GM08714 (cell line): ENCODE data around the gene TMEM151A.
A peak's percentile ranks its signal among the peaks of the same experiment; 100 is the strongest.

Experiments used
- H3K4me3 ChIP-seq: fragments of 200-500 bp; sonication (Bioruptor generic); 2 replicates; pipeline ENCODE4 v1.5.1; 2014; ENCODE audit warnings: mild to moderate bottlenecking, low read length, inconsistent platforms
- ZNF274 ChIP-seq: IDR thresholded peaks from 2 replicates; pipeline ENCODE4 v1.6.1; 2012; ENCODE audit warnings: mild to moderate bottlenecking, low read depth, low read length

The TMEM151A gene

DNA sequence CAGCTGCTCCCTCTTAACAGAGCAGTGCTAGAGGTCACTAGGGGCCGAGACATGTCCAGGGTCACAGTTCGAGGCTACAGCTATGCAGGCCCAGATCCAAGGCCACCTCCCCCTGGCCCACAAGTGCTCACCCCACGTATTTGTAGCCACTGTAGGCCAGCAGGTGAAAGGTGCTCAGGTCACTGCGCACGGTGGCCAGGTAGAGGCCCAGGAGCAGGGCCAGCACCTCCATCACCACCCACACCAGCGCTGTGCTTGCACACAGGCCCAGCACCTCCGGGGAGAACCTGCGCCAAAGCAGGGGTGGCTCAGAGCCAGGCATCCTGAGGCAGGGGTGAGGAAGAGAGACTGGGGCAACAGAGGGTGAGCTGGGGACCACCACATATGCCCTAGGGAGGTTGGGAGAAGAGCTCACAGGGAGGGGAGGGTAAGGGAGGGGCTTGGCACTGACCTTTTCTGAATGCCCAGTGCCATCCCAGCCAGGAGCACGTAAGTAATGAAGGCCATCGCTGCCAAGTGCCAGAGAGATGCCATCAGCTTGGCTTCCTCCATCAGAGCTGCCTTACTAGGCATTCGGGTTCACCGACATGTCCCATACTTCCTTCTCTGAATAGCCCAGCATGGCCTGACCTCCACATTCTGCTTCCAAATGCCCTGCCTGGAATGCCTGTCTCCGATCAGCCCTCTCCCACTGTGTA, 6.3 kb upstream of the TMEM151A start:
- no peak for TF ChIP-seq ZNF274

DNA sequence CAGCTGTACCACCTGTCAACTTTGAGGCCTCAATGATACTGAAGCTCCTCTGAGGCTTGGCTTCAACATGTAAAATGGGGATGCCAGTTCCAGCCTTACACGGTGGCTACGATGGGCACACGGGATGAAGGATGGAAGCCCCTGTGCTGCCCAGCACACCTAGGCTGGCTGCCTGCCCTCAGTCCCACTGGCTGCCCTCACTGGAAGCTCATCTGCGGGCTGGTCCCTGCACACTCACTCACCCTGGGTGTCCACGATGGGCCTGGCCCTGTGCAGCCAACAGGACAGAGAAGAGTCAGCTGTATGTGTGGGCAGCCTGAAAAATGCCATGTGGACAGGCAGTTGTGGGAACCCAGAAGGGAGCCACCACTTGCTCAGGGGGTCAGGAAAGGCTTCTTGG, 5.0 kb upstream of the TMEM151A start:
- TF ChIP-seq ZNF274 = no peak
- H3K4me3 ChIP-seq = no peak overlapping the region

More for the DNA sequence above, 6.3 kb upstream of the TMEM151A start:
- no peak overlapping the region for H3K4me3 ChIP-seq

DNA sequence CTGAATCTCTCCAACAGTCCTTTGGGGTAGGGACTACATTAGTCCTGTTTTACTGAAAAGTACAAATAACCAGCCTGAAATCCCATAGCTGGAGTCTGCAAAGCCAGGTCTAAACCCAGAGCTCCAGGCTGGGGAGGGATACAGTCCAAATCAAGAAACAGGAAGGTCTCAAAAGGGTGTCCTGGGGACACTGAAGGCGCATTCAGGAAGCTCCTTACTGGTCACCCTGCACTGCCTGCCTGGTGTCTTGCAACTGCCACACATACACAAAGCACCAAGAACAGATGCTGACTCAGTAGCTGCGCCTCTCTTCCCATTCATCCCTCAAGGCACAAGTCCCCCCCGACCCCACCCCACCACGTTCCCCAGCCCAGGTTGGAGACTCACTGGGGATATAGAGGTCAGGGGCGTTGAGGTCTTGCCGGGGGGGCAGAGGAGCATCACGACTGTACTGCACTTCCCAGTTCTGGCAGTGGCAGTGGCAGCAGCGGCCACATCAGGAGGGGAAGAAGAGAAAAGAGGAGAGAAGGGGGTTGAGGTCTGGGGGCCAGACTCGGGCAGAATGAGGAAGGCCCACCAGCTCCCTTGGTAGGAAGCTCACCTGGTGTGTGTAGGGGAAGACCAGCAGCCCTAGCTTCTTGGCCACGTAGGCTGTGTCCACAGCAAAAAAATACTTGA, 4.3 kb upstream of the TMEM151A start:
- H3K4me3 ChIP-seq = no peak overlapping the region
- TF ChIP-seq ZNF274 = no peak

DNA sequence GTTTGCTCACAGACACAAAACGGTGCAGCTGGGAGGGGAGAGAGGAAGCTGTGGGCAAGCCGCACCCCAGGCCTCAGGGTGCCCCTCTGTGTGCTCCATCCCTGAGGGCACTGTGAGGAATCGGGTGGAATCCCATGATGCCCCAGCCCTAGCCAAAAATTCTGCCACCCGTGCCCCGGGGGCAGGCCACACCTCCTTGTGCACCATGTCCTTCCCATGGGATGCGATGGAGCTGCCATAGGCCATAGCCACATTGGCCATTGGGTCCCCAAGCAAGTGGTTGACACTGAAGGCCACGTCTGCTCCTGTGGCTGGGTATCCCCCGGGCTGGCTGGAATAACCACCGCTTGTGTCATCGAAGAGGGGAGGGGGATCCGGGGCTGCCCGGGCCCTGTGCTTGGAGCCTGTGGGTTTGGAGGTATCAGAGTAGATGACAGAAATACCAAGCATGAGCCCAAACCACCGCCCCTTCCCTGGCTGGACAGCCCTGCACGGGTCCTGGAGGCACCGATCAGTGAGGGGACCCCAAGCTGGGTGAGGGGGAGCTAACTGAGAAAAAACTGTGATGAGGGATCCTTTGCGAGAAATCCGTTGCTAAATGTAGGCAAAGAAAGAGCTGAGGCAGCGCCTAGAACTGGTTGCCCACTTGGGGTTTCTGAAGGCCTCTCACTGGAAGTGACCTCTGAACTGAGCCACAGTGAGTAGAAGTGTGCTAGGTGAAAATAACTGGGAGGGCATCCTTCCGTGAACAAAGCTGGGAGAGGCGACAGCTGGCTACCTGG, 3.6 kb upstream of the TMEM151A start:
- H3K4me3 ChIP-seq = peak overlapping the region; percentile 81
- TF ChIP-seq ZNF274 = no peak

DNA sequence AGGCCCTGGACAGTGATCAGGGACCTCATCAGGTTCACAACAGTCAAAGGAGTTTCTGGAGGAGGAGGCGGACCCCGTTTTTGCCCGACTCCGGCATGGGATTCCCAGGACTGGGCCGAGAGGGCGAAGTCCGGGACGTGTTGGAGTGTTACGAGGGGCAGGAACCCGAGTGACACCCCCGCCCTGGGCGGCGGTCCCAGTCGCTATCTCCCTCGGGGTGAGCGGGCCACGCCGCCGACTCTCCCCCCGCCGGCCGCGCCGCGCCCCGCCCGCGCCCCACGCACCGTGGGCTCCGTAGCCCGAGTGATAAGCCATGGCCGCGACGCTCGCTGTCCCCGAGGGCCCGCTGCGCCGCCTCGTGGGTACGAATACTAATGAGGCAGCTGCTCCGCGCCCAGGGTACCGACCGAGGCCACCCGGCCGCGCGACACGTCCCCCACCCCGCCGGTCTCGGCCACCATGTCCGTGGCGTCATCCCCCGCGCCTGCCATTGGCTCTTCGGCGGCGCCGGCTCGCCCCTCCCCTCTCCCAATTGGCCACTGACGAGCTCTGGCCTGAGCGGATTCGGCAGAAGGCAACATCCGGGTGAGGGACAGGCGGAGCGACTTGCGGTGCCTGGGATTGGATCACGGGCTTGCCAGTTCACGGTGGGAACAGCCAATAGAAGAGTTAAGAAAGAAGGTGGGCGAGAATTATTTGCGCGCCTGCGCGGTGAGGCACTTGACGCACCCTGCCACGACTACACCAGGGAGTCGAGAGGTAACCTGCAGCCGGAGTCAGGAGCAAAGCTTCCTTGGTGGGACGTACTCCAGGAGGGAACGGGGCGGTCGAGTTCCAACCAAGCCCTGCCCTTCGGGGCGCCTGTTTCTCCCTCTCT, 2.8 kb upstream of the TMEM151A start, which contains the start of gene YIF1A:
Gene YIF1A, minus strand, starts transcription at position 473 of the 877 bp plus-strand sequence. Its CDS starts 158 bp downstream, at position 315.
- no peak for TF ChIP-seq ZNF274

DNA sequence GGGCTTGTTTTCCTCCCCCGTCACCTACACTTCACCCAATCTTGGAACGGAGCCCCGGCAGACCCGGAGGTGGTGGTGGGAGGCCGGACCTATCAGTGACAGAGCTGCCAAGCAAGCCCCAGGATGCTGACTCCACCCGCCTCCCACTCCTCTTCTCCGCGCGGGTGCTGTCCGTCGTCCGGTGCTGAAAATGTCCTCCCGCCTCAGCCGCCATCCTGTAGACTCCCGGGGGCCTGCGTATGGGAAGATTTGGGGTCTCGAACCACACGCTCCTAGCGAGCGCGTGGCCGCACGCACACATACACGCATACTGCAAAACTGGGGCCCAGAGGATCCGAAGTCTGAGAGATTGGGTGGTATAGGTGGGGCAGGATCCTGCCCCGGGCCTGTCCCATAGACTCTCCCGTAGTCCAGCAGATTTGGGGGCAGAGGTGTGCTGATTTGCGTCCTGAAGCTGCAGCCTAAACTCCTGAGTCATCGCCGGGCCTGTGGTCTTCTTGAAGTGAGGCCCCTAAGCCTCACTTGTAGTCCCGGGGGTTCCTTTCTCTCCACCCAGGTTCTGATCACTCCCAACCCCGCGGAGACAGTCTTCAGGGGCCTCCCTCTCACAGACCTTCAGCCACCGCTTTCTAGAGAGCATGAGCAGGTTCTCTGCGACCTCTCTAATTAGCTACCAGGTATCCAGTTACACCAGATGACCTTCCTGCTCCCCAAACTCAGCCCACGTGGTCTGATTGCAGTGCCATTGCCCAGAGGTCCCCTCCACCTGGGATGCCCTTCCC, 2.0 kb upstream of the TMEM151A start:
- no peak for TF ChIP-seq ZNF274
- H3K4me3 ChIP-seq = peak overlapping the region; percentile 68; the same call in 1 of the 2 replicates

More for the DNA sequence above, 2.8 kb upstream of the TMEM151A start, which contains the start of gene YIF1A:
- peak within 1 kb of the TSS; percentile 81 for H3K4me3 ChIP-seq

DNA sequence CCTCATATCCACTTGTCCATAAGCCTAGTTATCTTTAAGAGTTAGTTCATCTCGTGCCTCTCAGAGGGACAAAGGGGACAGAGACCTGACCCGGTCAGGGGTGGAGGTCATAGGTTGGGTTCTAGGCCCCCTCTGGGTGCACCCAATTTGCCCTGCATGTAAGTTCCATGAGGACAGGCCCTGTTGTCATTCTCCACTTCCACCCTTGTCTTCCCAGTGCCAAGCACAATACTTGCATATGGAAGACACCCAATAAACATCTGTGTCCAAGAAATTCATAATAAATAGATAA, 1.4 kb upstream of the TMEM151A start:
- H3K4me3 ChIP-seq = no peak overlapping the region
- TF ChIP-seq ZNF274 = no peak

DNA sequence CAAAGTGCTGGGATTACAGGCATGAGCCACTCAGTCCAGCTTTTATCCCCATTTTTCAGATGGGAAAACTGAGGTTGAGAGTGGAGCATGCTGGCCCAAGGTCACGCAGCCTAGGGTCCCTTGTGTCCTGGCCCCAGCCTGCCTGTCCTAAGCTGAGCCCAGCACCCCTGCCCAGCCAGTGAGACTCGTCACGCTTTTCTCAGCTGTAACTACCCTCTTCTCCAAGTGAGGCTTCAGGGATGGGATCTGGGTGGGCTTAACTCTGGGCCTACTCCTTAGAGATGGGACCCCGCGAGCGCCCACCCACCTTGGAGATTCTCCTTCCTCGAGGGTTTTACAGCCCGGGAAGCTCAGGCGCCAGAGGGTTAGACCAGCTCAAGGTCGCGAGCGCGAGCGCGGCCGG, 390 bp upstream of the TMEM151A start:
- no peak for TF ChIP-seq ZNF274
- no peak overlapping the region for H3K4me3 ChIP-seq

DNA sequence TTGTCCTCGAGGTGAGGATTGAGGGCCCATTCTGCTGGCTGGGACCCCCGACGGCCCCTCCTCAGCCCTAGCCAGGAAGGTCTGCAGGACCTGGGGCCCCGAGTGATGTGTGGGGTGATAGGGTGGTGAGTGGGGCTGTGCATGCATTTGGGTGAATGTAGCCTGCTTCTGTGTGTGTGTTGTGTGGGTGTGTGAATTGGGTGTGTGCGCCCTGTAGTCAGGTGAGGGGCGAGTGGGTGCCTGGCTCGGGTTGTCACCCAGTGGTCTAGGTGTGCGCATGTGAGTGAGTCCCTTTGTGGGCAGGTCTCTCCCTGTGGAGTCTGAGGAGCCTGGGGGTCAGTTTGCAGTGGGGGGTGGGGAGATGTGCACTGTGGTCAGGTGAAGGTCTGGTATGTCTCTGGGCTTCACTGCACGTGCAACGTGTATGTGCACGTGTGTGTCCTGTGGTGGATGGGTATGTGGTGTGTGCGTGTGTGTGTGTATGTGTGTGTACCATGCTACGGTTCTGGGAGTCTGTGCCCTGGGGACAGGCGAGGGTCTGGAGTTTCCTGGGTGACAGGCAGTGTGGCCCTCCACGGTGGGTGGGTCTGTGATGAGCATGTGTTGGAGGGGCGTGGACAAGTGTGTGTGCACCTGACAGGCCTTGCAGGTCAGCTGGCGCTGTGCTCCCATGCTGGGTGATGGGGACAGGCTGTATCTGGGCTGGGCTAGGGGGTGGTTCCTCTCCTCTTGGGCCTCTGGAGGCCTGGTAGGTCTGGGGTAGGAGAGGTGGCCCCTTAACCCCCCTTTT, 1.0 kb downstream of the TMEM151A start:
- no peak for TF ChIP-seq ZNF274
- H3K4me3 ChIP-seq = no peak overlapping the region

DNA sequence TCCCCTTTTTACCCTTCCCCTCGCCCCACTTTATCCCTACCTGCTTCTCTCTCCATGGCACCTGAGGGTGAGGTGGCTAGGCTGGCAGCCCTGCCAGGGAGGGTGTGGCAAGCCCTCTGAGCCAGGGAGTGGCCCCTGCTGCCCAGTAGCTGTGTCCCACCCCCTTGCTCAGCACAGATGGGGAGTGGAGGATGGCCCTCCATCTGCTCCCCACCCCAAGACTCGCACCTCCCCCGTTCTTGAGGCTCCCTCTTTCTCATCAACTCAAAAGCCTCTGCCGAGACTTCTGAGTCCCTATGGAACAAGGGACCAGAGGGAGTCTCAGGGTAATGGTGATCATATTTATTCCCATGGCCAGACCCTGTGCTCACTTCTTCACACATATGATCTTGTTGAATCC, 1.7 kb downstream of the TMEM151A start:
- no peak overlapping the region for H3K4me3 ChIP-seq
- no peak for TF ChIP-seq ZNF274

DNA sequence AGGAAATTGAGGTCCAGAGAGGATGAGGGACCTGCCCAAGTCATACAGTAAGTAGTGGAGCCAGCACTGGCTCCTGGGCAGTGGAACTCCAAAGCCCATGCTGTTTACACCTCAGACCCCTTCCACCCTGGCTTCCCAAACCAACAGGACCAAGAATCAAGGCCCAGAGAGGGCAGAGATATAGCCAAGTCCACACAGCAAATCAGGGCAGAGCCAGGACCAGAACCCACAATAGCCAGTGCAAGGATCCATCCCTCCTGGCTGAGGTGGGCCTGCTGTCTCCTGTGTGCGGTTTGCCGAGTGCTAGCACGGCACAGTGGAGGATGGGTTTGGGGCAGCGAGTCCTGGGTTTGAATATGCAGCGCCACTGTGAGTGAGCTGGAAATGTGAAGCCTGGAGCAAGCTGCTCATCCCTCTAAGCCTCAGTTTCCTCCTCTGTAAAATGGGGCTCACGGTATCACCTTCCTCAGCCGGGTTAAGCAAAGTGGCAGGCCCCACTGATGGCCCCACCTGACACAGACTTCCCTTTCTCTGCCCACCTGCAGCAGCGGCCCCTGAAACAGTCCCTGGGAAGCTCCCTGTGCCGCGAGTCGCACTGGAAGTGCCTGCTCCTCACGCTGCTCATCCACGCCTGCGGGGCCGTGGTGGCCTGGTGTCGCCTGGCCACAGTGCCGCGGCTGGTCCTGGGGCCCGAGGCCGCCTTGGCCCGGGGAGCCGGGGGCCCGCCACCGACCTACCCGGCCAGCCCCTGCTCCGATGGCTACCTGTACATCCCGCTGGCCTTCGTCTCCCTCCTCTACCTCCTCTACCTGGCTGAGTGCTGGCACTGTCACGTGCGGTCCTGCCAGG, 2.3 kb downstream of the TMEM151A start:
- TF ChIP-seq ZNF274 = no peak
- no peak overlapping the region for H3K4me3 ChIP-seq
